NCI-H1105 (cell line): ENCODE data around the gene MFAP3.

Experiments used
- DNase-seq: peaks from one replicate; lab custom pipeline; 2025; lab: John Stamatoyannopoulos, UW

Gene MFAP3

GRCh38 chr5:154092356-154093141, 53.8 kb downstream of the MFAP3 start:
- no peak for DNase-seq

- DNase-seq: no peak
Observed at GRCh38 chr5:154093142-154093532, 54.4 kb downstream of the MFAP3 start.

GRCh38 chr5:154095904-154096303, 57.1 kb downstream of the MFAP3 start:
- DNase-seq: peak; percentile 48

- DNase-seq: no peak
Observed at GRCh38 chr5:154097031-154097430, 58.3 kb downstream of the MFAP3 start.

GRCh38 chr5:154098465-154098864, 59.7 kb downstream of the MFAP3 start:
- DNase-seq: no peak

GRCh38 chr5:154101184-154101583, 62.4 kb downstream of the MFAP3 start:
- no peak for DNase-seq

GRCh38 chr5:154103233-154103632, 64.5 kb downstream of the MFAP3 start:
- no peak for DNase-seq
